Measurements from ENCODE around the gene AK9. TPM values are rescaled to one million over a fixed set of nuclear protein-coding genes. Genes with fewer than 3 reads are reported as not detected.
A peak's percentile ranks its signal among the peaks of the same experiment; 100 is the strongest.

Gene AK9
- total and polyA plus RNA-seq, 2 of the 4 experiments (the other 2 are of a cell fraction), result 1.7 to 1.8 TPM

DNA sequence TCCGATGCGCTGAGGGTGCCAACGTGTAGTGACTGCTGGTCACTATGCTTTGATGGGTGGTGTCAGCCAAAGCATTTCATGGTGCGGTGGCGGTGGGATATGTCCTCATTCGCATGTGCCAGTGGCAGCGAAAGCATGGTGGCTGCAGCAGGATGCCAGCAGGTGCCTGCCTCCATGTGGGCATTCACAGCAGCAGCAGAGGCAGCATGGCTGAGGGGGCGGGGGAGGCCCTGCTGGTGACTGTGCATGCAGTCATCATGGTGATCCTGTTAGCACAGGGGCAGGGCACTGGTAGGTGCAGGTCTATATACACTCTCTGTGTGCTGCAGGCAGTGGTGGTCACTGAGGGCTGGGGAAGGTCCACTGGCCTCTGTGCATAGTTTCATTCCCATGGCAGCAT lies 22.1 kb upstream of the AK9 start:
- Histone ChIP-seq H3K4me3 (ENCODE audit: insufficient read depth, low read depth, low read length) (no peak overlapping the region), H3K4ac (ENCODE audit: low read depth, low read length) (no peak overlapping the region), H3K9me3 (ENCODE audit: control insufficient read depth, insufficient read depth, low read length) (no peaks in the 10 kb centered on the region), H3K4me2 (ENCODE audit: low read depth, low read length) (no peak overlapping the region), H2BK5ac (ENCODE audit: low read depth, low read length, poor library complexity, severe bottlenecking) (no peak overlapping the region), H2BK120ac (ENCODE audit: low read depth, low read length) (no peak overlapping the region), H3K14ac (replicated peaks; ENCODE audit: low read depth, low read length) (no peak overlapping the region), H4K20me1 (ENCODE audit: insufficient read depth, low read length) (no peaks in the 10 kb centered on the region), H3K9ac (ENCODE audit: low read depth, low read length) (no peak overlapping the region), H3K9me1 (ENCODE audit: insufficient read depth, low read length) (peaks cover 9% of the 10 kb centered on the region; the same call in 1 of the 2 replicates), H4K91ac (ENCODE audit: insufficient read depth, low read depth, low read length) (no peak overlapping the region), H2AFZ (replicated peaks; ENCODE audit: low read length, poor library complexity) (peak overlapping the region; percentile 64), H3K4me1 (ENCODE audit: control insufficient read depth, insufficient read depth, low read length) (no peaks in the 10 kb centered on the region), H3K18ac (ENCODE audit: low read depth, low read length) (no peak overlapping the region), H2BK15ac (ENCODE audit: low read depth, low read length) (no peak overlapping the region), H3K23ac (ENCODE audit: low read depth, low read length) (no peak overlapping the region), H2BK20ac (ENCODE audit: low read depth, low read length) (no peak overlapping the region), H4K5ac (ENCODE audit: low read depth, low read length) (no peak overlapping the region), H4K8ac (ENCODE audit: low read depth in 2 of 2, low read length in 2 of 2) (no peak overlapping the region), H3K27ac (ENCODE audit: insufficient read depth, low read length) (no peak overlapping the region), H3K36me3 (ENCODE audit: control insufficient read depth, insufficient read depth, low read length) (no peaks in the 10 kb centered on the region; the same call in 1 of the 2 replicates), H3K56ac (ENCODE audit: extremely low read depth, insufficient read depth, low read length) (no peak overlapping the region), H3K79me1 (ENCODE audit: low read depth in 1 of 2, low read length in 2 of 2) (peaks cover 5 to 7% of the 10 kb centered on the region in 2 experiments; a peak in 3 of 4 replicates), H2AK9ac (replicated peaks; ENCODE audit: low read depth, low read length, poor library complexity) (no peak overlapping the region), H3K27me3 (ENCODE audit: control insufficient read depth, insufficient read depth, low read length) (no peaks in the 10 kb centered on the region), H2AK5ac (ENCODE audit: low read depth, low read length) (no peak overlapping the region)
- TF ChIP-seq RCOR1 (IDR thresholded peaks at IDR 0.05; ENCODE audit: insufficient replicate concordance, low read length) (no peak), MAZ (IDR thresholded peaks at IDR 0.05; ENCODE audit: borderline replicate concordance, low read depth, low read length) (no peak), ELK1 (IDR thresholded peaks at IDR 0.05; ENCODE audit: borderline replicate concordance, low read depth, low read length) (no peak), NFE2L2 (IDR thresholded peaks at IDR 0.05; ENCODE audit: low read depth, low read length) (no peak), RAD21 (IDR thresholded peaks at IDR 0.05; ENCODE audit: low read length) (no peak), FOS (IDR thresholded peaks at IDR 0.05; ENCODE audit: low read depth, low read length) (no peak), CHD1 (IDR thresholded peaks at IDR 0.05; ENCODE audit: low read depth, low read length) (no peak), POLR2A (IDR thresholded peaks at IDR 0.05; ENCODE audit: low read depth, low read length) (no peak), SMC3 (IDR thresholded peaks at IDR 0.05; ENCODE audit: low read depth, low read length) (no peak), MAFK (IDR thresholded peaks at IDR 0.05; ENCODE audit: low read depth, low read length) (no peak), MXI1 (IDR thresholded peaks at IDR 0.05; ENCODE audit: borderline replicate concordance, low read depth, low read length) (no peak)
- intact Hi-C loops (cut with micrococcal nuclease) (no loop called here), in situ Hi-C loops (cut with MboI; ENCODE audit: low sequenced_read_pairs) (no loop called here), dilution Hi-C loops (cut with HindIII; ENCODE audit: low sequenced_read_pairs, unreplicated experiment) (loop anchor here (25.0 kb wide), 1 partner anchor 324 kb away; no protein-coding TSS in a partner anchor)
- POLR2A ChIA-PET (ENCODE audit: unreplicated experiment), result no interaction called here
- CTCF ChIA-PET, result interaction anchor here (0.9 kb wide), 1 partner anchor 9 kb away, joined by 3 read pairs; no protein-coding TSS in a partner anchor
- no TSS peak for BruUV-seq (replicated peaks)
- WGBS, 2 experiments (ENCODE audit: extremely low coverage in 2 of 2, insufficient read length in 1 of 2), result 92% methylated on average over 8 of the region's 8 CpGs; no CpG with 5 or more reads in 1 of the 2 experiments
- DNase-seq, result no peak
- ATAC-seq (ENCODE audit: low read depth), result no peak
